HCT116 (cell line): ENCODE data around the gene NINJ1.

Source experiments
- CTCF ChIP-seq, 3 experiments: fragments of 200-600 bp in 1 of 3; sonication (generic) in 1 of 3; IDR thresholded peaks in 2 of 3; conservative IDR thresholded peaks in 1 of 3; 2 replicates each; pipeline ENCODE4 v1.5.1; 2012 to 2017; ENCODE audit warnings: low read depth in 2 of 3, low read length in 2 of 3, antibody characterized with exemption in 1 of 3, borderline replicate concordance in 1 of 3, control low read depth in 1 of 3, mild to moderate bottlenecking in 1 of 3, mixed read lengths in 1 of 3, mixed run types in 1 of 3, moderate library complexity in 1 of 3; ENCODE audit not compliant: insufficient read depth in 1 of 3
- EZH2phosphoT487 ChIP-seq: fragments of 200-600 bp; IDR thresholded peaks from 2 replicates; pipeline ENCODE4 v1.6.1; 2018; ENCODE audit warnings: antibody characterized with exemption, borderline replicate concordance
- JUND ChIP-seq: IDR thresholded peaks from 2 replicates; pipeline ENCODE4 v1.6.1; 2012
- MAX ChIP-seq: IDR thresholded peaks from 2 replicates; pipeline ENCODE4 v1.6.1; 2012
- POLR2A ChIP-seq: IDR thresholded peaks from 2 replicates; pipeline ENCODE4 v1.7.0; 2011; ENCODE audit warnings: borderline replicate concordance; ENCODE audit not compliant: insufficient read depth, insufficient read length; ENCODE audit errors: extremely low read depth
- POLR2AphosphoS5 ChIP-seq: IDR thresholded peaks from 2 replicates; pipeline ENCODE4 v1.6.1; 2011; ENCODE audit warnings: mild to moderate bottlenecking, low read depth, low read length, moderate library complexity
- REST ChIP-seq: IDR thresholded peaks from 2 replicates; pipeline ENCODE4 v1.6.1; 2012; ENCODE audit warnings: low read depth
- ZNF274 ChIP-seq: fragments of 200-500 bp; sonication (Bioruptor generic); IDR thresholded peaks from 2 replicates; pipeline ENCODE4 v1.6.1; 2014; ENCODE audit warnings: mild to moderate bottlenecking, low read depth, low read length, inconsistent platforms

DNA sequence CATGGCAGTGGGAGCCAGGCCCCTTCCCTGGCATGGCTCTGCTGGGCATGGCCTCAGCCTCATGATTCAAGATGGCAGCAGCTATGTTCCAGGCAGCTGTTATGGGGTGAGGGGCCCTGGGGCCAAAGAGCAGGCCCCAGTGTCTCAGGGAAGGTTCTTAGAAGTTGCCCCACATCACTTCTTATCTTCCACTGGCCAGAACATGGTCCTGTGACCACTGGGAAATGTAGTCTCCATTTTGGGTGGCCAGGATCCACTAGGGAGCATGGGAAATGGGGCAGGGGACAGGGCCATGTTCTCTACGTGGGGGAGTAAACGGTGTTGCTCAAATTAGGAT is 57.3 kb downstream of the NINJ1 start:
- TF ChIP-seq EZH2phosphoT487 (no peak), CTCF (IDR thresholded peaks at IDR 0.05 in 2 of 3, conservative IDR thresholded peaks at IDR 0.05 in 1 of 3; ENCODE audit: borderline replicate concordance in 1 of 3, insufficient read depth in 1 of 3, low read depth in 2 of 3, low read length in 2 of 3) (no peak), POLR2AphosphoS5 (no peak), MAX (no peak), POLR2A (no peak), REST (no peak), ZNF274 (no peak), JUND (no peak)
